SK-N-SH treated with all-trans-retinoic acid at 6 μM for 48 hours (cell line): ENCODE results near the gene KLF11.
"Not testable (repeated sequence)": the region's sequence is repeated elsewhere in the genome, so short reads cannot be mapped to it uniquely, and the experiment has no call there.

Experiments used
- ARNTL ChIP-seq: fragments of 450-650 bp; formaldehyde crosslinking; IDR thresholded peaks from 2 replicates; pipeline ENCODE4 v1.5.0; 2020; ENCODE audit warnings: low read depth, mild to moderate bottlenecking, moderate library complexity, borderline replicate concordance
- BACH2 ChIP-seq: fragments of 250-450 bp; sonication (Bioruptor Pico); IDR thresholded peaks from 2 replicates; pipeline ENCODE4 v1.9.0; 2021; ENCODE audit warnings: mild to moderate bottlenecking, borderline replicate concordance
- CREB5 ChIP-seq: fragments of 250-450 bp; sonication (Bioruptor Pico); IDR thresholded peaks from 2 replicates; pipeline ENCODE4 v1.5.1; 2020; ENCODE audit warnings: low read depth, mild to moderate bottlenecking, moderate library complexity
- CSDC2 ChIP-seq: fragments of 250-450 bp; sonication (Bioruptor Pico); IDR thresholded peaks from 2 replicates; pipeline ENCODE4 v1.5.0; 2020; ENCODE audit warnings: mild to moderate bottlenecking, moderate library complexity
- ISL1 ChIP-seq: fragments of 250-450 bp; sonication (Bioruptor Pico); IDR thresholded peaks from 2 replicates; pipeline ENCODE4 v2.1.2; 2022; ENCODE audit warnings: mild to moderate bottlenecking, moderate library complexity
- RARB ChIP-seq: fragments of 250-450 bp; sonication (Bioruptor Pico); IDR thresholded peaks from 2 replicates; pipeline ENCODE4 v1.8.0; 2021; ENCODE audit warnings: mild to moderate bottlenecking, moderate library complexity
- ZC3H10 ChIP-seq: fragments of 250-450 bp; sonication (Bioruptor Pico); IDR thresholded peaks from 2 replicates; pipeline ENCODE4 v1.5.1; 2021; ENCODE audit warnings: mild to moderate bottlenecking, moderate library complexity
- ZFP30 ChIP-seq: fragments of 450-650 bp; formaldehyde crosslinking; IDR thresholded peaks from 2 replicates; pipeline ENCODE4 v1.5.0; 2022; ENCODE audit warnings: mild to moderate bottlenecking, moderate library complexity
- ZNF565 ChIP-seq: fragments of 450-650 bp; formaldehyde crosslinking; conservative IDR thresholded peaks from 2 replicates; pipeline ENCODE4 v1.5.0; 2020; ENCODE audit warnings: low read depth, mild to moderate bottlenecking, moderate library complexity
- TF ChIP-seq, protein P1 (sequence below): fragments of 250-450 bp; sonication (Bioruptor Pico); IDR thresholded peaks from 2 replicates; pipeline ENCODE4 v1.8.0; 2020; ENCODE audit warnings: mild to moderate bottlenecking, moderate library complexity, borderline replicate concordance

DNA sequence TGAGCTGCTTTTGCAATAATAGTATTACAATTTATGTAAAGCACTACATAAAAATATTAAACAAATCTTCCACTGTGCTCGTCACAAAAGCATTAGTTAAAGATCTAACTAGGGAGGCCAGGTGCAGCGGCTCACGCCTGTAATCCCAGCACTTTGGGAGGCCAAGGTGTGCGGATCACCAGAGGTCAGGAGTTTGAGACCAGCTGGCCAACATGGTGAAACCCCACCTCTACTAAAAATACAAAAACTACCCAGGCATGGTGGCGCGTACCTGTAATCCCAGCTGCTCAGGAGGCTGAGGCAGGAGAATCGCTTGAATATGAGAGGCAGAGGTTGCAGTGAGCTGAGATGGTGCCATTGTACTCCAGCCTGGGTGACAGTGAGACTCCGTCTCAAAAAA lies 12.6 kb upstream of the KLF11 start:
- TF ChIP-seq, protein P1, sequence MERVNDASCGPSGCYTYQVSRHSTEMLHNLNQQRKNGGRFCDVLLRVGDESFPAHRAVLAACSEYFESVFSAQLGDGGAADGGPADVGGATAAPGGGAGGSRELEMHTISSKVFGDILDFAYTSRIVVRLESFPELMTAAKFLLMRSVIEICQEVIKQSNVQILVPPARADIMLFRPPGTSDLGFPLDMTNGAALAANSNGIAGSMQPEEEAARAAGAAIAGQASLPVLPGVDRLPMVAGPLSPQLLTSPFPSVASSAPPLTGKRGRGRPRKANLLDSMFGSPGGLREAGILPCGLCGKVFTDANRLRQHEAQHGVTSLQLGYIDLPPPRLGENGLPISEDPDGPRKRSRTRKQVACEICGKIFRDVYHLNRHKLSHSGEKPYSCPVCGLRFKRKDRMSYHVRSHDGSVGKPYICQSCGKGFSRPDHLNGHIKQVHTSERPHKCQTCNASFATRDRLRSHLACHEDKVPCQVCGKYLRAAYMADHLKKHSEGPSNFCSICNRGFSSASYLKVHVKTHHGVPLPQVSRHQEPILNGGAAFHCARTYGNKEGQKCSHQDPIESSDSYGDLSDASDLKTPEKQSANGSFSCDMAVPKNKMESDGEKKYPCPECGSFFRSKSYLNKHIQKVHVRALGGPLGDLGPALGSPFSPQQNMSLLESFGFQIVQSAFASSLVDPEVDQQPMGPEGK (CRISPR knock-in tag): not testable (repeated sequence)
- TF ChIP-seq CREB5, ARNTL, RARB, ZC3H10, BACH2, ZFP30, ISL1, CSDC2, ZNF565 (CRISPR knock-in tag): not testable (repeated sequence)
